HEK293 (cell line): Measurements from ENCODE around the gene MRPS18A.
"Not testable (repeated sequence)": the region's sequence is repeated elsewhere in the genome, so short reads cannot be mapped to it uniquely, and the experiment has no call there.

ENCODE experiments used
- BCL6B ChIP-seq: fragments of 450-650 bp; formaldehyde crosslinking; IDR thresholded peaks from 2 replicates; pipeline ENCODE4 v1.5.1; 2017; ENCODE audit warnings: missing biosample characterization, missing genetic modification characterization
- CTCF ChIP-seq: fragments of 450-650 bp; formaldehyde crosslinking; IDR thresholded peaks from 2 replicates; pipeline ENCODE4 v1.5.1; 2016; ENCODE audit warnings: missing biosample characterization, missing genetic modification characterization
- RBAK ChIP-seq: fragments of 450-650 bp; formaldehyde crosslinking; IDR thresholded peaks from 2 replicates; pipeline ENCODE4 v1.5.1; 2016; ENCODE audit warnings: missing biosample characterization, missing genetic modification characterization
- REST ChIP-seq: fragments of 450-650 bp; formaldehyde crosslinking; IDR thresholded peaks from 2 replicates; pipeline ENCODE4 v1.5.1; 2016; ENCODE audit warnings: missing biosample characterization, missing genetic modification characterization
- ZNF549 ChIP-seq: fragments of 450-650 bp; IDR thresholded peaks from 2 replicates; pipeline ENCODE4 v1.5.1; 2018; ENCODE audit warnings: missing biosample characterization, missing genetic modification characterization, mild to moderate bottlenecking, inconsistent platforms, moderate library complexity
- ZNF785 ChIP-seq: fragments of 450-650 bp; formaldehyde crosslinking; IDR thresholded peaks from 2 replicates; pipeline ENCODE4 v1.5.1; 2016; ENCODE audit warnings: missing biosample characterization, missing genetic modification characterization
- ZSCAN23 ChIP-seq: fragments of 450-650 bp; formaldehyde crosslinking; IDR thresholded peaks from 2 replicates; pipeline ENCODE4 v1.5.1; 2016; ENCODE audit warnings: missing biosample characterization, missing genetic modification characterization
- ZSCAN30 ChIP-seq: fragments of 450-650 bp; IDR thresholded peaks from 2 replicates; pipeline ENCODE4 v1.5.1; 2018; ENCODE audit warnings: missing biosample characterization, mild to moderate bottlenecking, missing genetic modification characterization, moderate library complexity
- TF ChIP-seq, protein P1 (sequence below): fragments of 450-650 bp; formaldehyde crosslinking; IDR thresholded peaks from 2 replicates; pipeline ENCODE4 v1.5.1; 2016; ENCODE audit warnings: missing biosample characterization, missing genetic modification characterization

DNA sequence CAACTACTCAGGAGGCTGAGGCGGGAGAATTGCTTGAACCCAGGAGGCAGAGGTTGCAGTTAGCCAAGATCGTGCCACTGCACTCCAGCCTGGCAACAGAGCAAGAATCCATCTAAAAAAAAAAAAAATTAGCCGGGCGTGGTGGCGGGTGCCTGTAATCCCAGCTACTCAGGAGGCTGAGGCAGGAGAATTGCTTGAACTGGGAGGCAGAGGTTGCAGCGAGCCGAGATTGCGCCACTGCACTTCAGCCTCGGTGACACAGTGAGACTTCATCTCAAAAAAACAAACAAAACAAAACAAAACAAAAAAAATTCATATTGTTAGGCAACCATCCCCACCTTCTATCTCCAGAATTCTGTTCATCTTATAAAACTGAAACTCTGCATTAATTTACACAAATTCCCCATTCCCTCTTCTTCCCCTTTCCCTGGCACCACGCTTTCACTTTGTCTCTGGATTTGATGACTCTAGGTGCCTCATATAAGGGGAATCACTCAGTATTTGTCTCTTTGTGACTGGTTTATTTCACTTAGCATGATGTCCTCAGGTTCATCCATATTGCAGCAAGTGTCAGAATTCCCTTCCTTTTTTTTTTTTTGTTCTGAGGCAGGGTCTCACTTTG lies 13.5 kb upstream of the MRPS18A start:
- TF ChIP-seq, protein P1, sequence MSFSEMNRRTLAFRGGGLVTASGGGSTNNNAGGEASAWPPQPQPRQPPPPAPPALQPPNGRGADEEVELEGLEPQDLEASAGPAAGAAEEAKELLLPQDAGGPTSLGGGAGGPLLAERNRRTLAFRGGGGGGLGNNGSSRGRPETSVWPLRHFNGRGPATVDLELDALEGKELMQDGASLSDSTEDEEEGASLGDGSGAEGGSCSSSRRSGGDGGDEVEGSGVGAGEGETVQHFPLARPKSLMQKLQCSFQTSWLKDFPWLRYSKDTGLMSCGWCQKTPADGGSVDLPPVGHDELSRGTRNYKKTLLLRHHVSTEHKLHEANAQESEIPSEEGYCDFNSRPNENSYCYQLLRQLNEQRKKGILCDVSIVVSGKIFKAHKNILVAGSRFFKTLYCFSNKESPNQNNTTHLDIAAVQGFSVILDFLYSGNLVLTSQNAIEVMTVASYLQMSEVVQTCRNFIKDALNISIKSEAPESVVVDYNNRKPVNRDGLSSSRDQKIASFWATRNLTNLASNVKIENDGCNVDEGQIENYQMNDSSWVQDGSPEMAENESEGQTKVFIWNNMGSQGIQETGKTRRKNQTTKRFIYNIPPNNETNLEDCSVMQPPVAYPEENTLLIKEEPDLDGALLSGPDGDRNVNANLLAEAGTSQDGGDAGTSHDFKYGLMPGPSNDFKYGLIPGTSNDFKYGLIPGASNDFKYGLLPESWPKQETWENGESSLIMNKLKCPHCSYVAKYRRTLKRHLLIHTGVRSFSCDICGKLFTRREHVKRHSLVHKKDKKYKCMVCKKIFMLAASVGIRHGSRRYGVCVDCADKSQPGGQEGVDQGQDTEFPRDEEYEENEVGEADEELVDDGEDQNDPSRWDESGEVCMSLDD (tag by site-specific recombination) = not testable (repeated sequence)
- TF ChIP-seq ZSCAN30; ZSCAN23 (tag by site-specific recombination); RBAK (tag by site-specific recombination); ZNF785 (tag by site-specific recombination); REST (tag by site-specific recombination); ZNF549 (tag by site-specific recombination); BCL6B (tag by site-specific recombination); CTCF: not testable (repeated sequence)
